Femur (tissue), 1 donor: ENCODE measurements around the gene PTPRK.

ENCODE experiments used
- DNase-seq: peaks from one replicate; pipeline ENCODE4 v3.0.0-alpha.2; 2017

Gene PTPRK

DNA sequence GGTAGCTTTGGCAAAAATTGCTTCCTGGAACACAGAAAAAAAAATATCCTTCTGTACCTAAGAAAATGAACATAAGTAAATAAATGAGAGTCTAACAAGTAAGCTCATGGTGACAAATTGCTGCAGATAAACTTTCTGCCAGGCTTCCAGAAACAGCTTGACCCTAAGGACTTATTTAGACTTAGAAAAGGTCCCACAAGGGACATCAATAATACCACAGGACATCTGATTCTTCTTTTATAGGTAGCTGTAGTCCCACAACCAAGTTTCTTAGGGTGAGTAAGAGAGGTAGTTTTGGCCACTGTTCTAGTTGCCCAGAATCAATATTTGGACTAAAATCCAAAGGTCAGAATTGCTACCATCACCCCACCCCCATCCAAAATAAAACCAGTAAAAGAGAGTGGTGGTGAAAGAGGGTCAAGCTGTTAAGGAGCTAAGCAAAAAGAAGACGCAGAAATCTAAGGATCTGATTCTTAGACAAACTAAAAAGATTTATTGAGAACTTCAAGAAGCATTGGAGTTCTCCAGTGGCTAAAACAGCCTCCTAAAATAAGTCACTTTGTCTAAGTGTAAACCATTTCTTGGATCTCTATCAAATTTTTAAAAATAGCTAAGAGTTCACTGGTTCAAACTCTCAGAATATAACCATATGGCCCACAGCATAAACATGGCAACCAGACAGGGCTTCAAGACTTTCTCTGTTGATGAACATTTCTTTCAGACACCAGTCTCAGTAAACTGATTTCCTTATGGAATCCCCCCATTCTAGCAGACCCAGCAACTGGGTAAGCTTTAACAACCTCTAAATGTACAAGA lies 180.6 kb downstream of the PTPRK start:
- no peak for DNase-seq

GRCh38 chr6:128337619-128338018 lies 182.8 kb downstream of the PTPRK start:
- no peak for DNase-seq

- no peak for DNase-seq
Observed at GRCh38 chr6:128336436-128337095, 183.8 kb downstream of the PTPRK start.

DNA sequence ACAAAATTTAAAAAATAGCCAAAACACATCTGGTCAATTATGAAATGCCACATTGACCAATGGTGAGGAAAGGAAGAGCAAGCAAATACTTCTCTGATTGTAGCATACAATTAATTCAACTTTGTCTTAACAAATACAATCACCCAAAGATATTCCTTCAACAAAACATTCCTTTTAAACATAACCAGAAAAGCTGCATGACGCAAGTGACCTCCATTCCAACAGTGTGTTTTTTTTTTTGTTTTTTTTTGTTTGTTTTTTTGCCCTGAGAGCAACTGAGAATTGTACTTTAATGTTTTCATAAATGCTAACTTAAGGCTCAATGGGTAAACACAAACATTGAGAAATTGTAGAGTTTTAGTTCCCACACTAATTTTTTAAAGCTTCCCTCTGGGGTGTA lies 184.4 kb downstream of the PTPRK start:
- DNase-seq = no peak

DNA sequence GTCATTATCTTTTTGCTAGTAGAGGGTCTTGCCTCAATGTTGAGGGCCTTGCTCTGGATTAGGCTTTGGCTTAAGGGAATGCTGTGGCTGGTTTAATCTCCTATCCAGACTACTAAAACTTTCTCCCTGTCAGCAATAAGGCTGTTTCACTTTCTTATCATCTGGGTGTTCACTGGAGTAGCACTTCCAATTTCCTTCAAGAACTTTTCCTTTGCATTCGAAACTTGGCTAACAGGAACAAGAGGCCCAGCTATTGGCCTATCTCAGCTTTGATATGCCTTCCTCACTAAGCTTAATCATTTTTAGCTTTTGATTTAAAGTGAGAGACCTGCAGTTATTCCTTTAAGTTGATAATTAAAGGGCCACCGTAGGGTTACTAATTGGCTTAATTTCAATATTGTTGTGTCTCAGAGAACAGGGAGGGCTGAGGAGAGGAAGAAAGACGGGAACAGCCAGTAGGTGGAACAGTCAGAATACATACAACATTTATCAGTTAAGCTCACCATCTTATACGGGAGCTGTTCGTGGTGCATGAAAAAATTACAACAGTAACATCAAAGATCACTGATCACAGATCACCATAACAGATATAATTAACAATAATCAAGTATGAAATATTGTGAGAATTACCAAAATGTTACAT lies 186.7 kb downstream of the PTPRK start:
- DNase-seq = no peak

- no peak for DNase-seq
Observed at GRCh38 chr6:128327890-128328289, 192.5 kb downstream of the PTPRK start.

DNA sequence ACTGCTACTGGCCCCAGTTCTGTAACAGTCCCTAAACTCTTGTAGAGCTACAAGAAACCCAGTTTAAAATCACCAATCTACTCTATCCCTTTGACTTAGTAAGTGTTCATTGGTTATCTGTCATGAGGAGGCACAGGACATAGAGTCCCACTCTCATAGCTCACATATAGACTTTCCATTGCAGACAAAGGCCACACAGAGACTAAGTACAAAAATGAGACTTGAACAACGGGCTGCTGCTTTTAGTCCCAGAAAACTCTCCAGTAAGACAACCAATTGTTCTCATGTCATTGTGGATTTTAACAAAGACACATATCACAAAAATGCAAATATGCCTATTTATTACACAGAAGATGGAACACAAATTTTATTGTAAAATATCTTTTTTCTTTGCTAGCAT lies 197.4 kb downstream of the PTPRK start:
- no peak for DNase-seq

DNA sequence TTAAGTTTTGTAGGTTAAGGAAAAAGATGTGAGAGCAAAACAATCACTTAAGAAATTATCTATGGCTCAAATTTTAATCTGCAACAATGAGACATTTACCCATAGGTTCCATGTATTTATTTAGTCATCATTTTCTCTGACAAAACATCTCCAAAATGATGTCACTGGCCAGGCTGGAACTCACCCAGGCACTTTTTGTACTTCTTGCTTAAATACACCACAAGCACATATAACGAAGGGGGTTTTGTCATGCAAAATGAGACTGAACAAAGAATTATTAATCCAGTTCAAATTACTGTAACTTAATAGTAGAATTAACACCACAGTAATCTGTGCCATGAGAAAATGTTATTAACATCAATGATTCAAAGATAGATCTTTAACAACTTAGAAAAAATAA lies 200.5 kb downstream of the PTPRK start:
- DNase-seq = no peak

- no peak for DNase-seq
Observed at GRCh38 chr6:128319157-128319556, 201.2 kb downstream of the PTPRK start.

GRCh38 chr6:128316258-128316929 lies 204.0 kb downstream of the PTPRK start:
- DNase-seq = no peak

DNA sequence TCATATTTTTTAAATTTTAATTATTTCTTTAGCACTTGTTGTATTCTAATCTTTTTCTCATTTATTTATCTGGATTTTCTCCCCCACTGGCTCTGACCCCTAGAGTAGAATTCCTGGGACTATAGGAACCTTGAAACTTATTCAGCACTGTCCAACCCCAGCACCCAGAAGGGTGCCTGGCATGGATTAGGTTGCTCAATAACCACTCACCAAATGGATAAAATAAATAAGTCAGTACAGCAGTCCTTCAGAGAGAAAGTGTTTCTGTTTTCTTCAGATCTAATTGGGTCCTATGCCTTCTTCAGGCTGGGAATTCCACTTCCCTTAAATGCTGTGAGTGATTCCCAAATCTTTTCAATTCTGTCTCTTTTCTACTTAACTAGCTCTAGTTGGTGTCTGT lies 206.2 kb downstream of the PTPRK start:
- no peak for DNase-seq

DNA sequence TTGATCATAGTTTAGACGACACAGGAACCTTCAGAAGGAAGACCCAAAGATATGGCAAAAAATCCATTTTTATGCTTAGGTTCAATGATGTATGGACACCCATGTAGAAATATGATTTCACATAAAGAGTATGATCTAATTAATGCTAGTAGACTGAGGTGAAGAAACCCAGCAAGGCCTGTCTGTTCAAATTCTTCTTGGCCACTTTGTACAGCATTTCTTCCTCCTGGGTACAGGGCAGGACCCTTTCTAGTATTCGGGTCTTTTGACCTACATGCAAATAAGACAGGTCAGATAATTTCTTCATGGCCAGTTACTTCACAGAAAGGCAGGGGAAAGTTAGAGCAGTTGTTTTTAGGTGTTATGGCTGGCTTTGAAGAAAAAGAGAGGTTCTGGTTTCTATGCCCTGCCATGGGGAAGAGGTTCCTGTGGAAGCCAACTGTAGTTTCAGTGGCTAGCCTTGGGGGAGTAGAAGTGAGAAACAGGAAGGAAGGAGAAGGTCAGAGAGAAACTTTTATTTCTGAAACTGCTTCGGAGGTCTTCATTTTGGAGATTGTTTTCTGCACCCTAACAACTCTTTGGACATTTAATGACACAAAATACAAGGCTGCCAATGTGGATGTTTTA lies 208.3 kb downstream of the PTPRK start:
- DNase-seq = no peak

- DNase-seq = no peak
Observed at GRCh38 chr6:128310451-128310850, 209.9 kb downstream of the PTPRK start.

- no peak for DNase-seq
Observed at GRCh38 chr6:128307671-128308070, 212.7 kb downstream of the PTPRK start.

DNA sequence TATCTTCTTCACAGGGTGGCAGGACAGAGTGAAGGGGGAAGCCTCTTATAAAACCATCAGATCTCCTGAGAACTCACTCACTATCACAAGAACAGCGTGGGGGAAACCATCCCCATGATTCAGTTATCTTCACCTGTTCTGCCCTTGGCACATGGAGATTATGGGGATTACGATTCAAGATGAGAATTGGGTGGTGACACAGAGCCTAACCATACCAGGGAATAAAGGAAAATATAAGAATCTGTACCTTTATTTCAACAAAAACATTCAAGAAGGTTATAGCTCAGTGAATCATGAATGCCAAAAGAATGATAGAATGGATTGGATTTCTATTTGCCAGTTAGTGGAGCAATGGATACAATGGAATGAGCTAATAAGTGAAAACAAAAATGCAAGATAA lies 214.4 kb downstream of the PTPRK start:
- no peak for DNase-seq

GRCh38 chr6:128305228-128305627 lies 215.2 kb downstream of the PTPRK start:
- DNase-seq = no peak

GRCh38 chr6:128303870-128304269 lies 216.5 kb downstream of the PTPRK start:
- no peak for DNase-seq

- DNase-seq = no peak
Observed at GRCh38 chr6:128302942-128303341, 217.5 kb downstream of the PTPRK start.

GRCh38 chr6:128295670-128296069 lies 224.7 kb downstream of the PTPRK start:
- DNase-seq = no peak

DNA sequence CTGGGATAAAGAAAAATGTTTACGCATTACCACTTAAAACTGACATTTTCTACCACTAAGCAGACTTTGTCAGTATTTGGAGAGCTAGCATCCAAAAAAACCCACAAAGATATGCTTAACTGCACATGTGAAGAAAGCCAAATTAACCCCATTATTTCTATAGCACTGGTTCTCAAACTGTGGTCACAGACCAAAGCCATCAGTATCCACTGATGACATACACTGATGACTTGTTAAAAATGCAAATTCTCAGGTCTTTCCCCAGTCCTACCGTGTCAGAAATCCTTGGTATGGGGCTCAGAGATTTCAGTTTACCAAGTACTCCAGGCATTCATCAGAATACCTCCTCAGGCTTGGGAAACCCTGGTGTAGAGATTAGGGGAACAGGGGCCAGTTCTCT lies 230.2 kb downstream of the PTPRK start:
- no peak for DNase-seq

- no peak for DNase-seq
Observed at GRCh38 chr6:128284128-128284527, 236.3 kb downstream of the PTPRK start.

- DNase-seq = no peak
Observed at GRCh38 chr6:128282961-128283360, 237.4 kb downstream of the PTPRK start.

DNA sequence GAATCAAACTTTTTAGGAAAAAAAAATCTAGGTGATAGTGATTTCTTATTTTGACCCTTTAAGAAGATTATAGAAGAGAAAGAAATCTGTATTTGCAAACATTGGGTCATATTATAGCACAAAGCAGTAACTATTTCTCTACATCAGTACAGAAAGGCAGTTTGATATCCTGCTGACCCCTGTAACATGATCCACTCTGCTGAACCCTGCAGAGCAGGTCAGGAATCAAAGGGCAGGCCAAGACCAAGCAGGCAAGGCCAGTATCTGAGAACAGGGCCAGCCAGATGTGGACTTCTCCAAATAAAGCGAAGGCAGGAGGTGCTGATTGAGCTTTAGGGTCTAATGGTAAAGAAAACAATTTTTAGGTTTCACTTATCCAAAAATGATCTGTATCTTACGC lies 239.4 kb downstream of the PTPRK start:
- no peak for DNase-seq
